Activated CD4-positive, alpha-beta T cell treated with anti-CD3 and anti-CD28 coated beads, Interleukin-2, amount 10 ng/mL, durations not matched to agents 7 days and 5 days (primary cell): ENCODE results near the gene TSPYL4. TPM values are rescaled to one million over a fixed set of nuclear protein-coding genes. Genes with fewer than 3 reads are reported as not detected.

ENCODE experiments used
- CTCF ChIA-PET: fragments of 350-600 bp; sonication (Branson Sonifier 250); formaldehyde crosslinking; loops from one replicate; lab custom pipeline; 2021; ENCODE audit warnings: antibody characterized with exemption; lab: Charles Lee
- POLR2A ChIA-PET: fragments of 350-600 bp; sonication (Branson Sonifier 250); formaldehyde crosslinking; loops from one replicate; lab custom pipeline; 2021; ENCODE audit warnings: antibody characterized with exemption; lab: Charles Lee
- DNase-seq: peaks from one replicate; pipeline ENCODE4 v3.0.0-alpha.2; 2020
- H3K27ac Mint-ChIP-seq: one replicate; pipeline ENCODE4 v1.8.0; 2021; ENCODE audit warnings: mild to moderate bottlenecking, moderate library complexity, mixed read lengths
- H3K27me3 Mint-ChIP-seq: one replicate; pipeline ENCODE4 v1.8.0; 2021; ENCODE audit warnings: mixed read lengths
- H3K36me3 Mint-ChIP-seq: one replicate; pipeline ENCODE4 v1.8.0; 2021; ENCODE audit warnings: low read depth, mixed read lengths
- H3K4me1 Mint-ChIP-seq: one replicate; pipeline ENCODE4 v1.8.0; 2021; ENCODE audit warnings: mixed read lengths
- H3K4me3 Mint-ChIP-seq: one replicate; pipeline ENCODE4 v1.8.0; 2021; ENCODE audit warnings: mild to moderate bottlenecking, moderate library complexity, mixed read lengths
- H3K9me3 Mint-ChIP-seq: one replicate; pipeline ENCODE4 v1.8.0; 2021; ENCODE audit warnings: mixed read lengths
- total RNA-seq, 2 experiments: library from RNA; stranded (reverse); gene quantifications; one replicate each; pipeline ENCODE4 v1.2.3, GENCODE V29; 2021

TSPYL4 gene
- total RNA-seq, 2 experiments from 2014 or later: 17.0 to 18.8 TPM

DNA sequence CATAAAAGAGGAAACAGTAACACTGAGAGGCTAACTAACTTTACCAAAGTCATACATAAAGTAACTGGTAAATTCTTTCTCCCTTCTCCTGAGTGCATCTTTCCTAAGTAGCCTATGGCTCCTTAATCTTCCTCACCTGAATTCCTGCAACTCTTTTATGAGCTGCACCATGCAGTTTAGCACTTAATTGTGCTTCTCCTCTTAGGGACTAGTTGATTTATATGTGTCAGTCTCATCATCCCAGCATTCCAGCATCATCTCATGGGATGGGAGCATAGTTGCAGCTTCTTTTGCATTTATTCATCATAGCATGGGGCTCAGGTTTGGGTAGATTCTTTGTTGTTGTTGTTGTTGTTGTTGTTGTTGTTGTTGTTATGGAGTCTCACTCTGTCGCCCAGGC, 29.3 kb upstream of the TSPYL4 start:
- H3K36me3 Mint-ChIP-seq: peaks cover 14% of the 10 kb centered on the region
- H3K27me3 Mint-ChIP-seq: no peaks in the 10 kb centered on the region
- no peak overlapping the region for H3K27ac Mint-ChIP-seq
- ChIA-PET POLR2A (no interaction called here), CTCF (no interaction called here)
- H3K4me3 Mint-ChIP-seq: no peak overlapping the region
- peaks cover 19% of the 10 kb centered on the region for H3K4me1 Mint-ChIP-seq
- no peak for DNase-seq
- H3K9me3 Mint-ChIP-seq: no peaks in the 10 kb centered on the region

DNA sequence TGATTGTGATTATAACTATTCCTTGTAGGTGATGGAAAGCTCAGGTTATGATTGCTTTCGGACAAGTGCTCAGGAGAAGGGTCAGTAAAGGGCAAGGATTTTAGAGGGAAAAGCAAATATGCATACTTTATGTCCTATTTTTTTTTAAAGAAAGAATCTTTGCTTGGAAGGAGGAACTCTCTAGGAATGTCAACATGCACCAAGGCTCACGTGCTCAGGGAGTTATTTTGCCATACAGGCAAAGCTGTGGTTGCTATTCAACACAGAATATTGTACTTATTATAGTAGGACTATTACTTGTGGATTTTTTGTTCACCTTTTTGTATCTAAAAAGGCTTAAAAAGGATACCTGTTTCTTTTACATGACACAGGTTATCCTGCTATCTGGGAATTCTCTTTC, 28.8 kb upstream of the TSPYL4 start:
- peaks cover 18% of the 10 kb centered on the region for H3K36me3 Mint-ChIP-seq
- H3K4me1 Mint-ChIP-seq: peaks cover 24% of the 10 kb centered on the region
- H3K27ac Mint-ChIP-seq: no peak overlapping the region
- ChIA-PET CTCF (no interaction called here), POLR2A (no interaction called here)
- no peaks in the 10 kb centered on the region for H3K27me3 Mint-ChIP-seq
- H3K4me3 Mint-ChIP-seq: no peak overlapping the region
- no peak for DNase-seq
- no peaks in the 10 kb centered on the region for H3K9me3 Mint-ChIP-seq

- Mint-ChIP-seq H3K9me3 (no peaks in the 10 kb centered on the region), H3K27ac (peak overlapping the region; percentile 97), H3K4me1 (peaks cover 39% of the 10 kb centered on the region), H3K4me3 (peak overlapping the region; percentile 90), H3K27me3 (no peaks in the 10 kb centered on the region), H3K36me3 (peaks cover 32% of the 10 kb centered on the region)
- CTCF ChIA-PET: interaction anchor here (1.2 to 1.8 kb wide), 3 partner anchors 9 to 29 kb away, joined by 3 to 4 read pairs (median 4); no protein-coding TSS in a partner anchor
- POLR2A ChIA-PET: no interaction called here
- DNase-seq: no peak
Measured at GRCh38 chr6:116280933-116281316, 27.1 kb upstream of the TSPYL4 start.

DNA sequence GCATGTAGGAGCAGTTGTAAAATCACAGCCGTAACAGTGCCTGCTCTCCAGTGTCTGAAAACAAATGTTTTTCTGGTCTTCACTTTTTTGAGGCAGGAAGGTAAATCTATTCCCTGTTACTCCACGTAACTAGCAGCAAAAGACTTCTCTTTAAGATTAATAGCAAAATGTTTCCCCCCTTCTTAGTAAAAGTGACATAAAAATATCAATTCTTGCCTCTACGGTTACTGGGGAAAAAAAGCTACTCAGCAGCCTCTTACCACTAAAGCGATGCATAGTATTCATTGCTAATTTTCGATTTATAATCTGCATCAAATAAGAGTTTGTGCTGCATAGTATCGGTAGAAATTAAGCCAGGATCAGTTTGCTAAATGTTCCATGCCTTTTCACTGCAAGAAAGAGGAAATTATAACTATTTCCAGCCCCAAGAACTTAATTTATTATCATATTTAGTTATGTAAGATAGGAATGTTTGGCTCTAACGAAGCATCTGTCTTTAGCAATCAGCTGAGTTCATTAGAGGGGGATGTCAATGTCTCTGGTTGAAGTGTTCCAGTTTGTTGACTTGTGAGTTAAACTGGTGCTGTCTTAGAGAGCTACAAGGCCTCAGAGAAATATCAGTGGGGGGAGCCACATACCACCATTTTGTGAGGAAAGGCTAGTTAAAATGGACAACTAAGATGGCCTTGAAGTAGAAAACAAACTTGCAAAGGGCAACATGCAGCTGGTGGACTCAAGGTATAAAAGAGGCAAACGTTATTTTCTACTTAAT, 26.5 kb upstream of the TSPYL4 start:
- ChIA-PET POLR2A (interaction anchor here (0.6 to 2.0 kb wide), 3 partner anchors 13 to 291 kb away, joined by 3 to 4 read pairs (median 3); partner anchors contain the start of genes RWDD1 and TSPYL4), CTCF (interaction anchor here (1.0 to 2.1 kb wide), 5 partner anchors 7 to 62 kb away, joined by 3 to 7 read pairs (median 4); no protein-coding TSS in a partner anchor)
- Mint-ChIP-seq H3K9me3 (no peaks in the 10 kb centered on the region), H3K4me3 (peak overlapping the region; percentile 90), H3K27me3 (no peaks in the 10 kb centered on the region), H3K4me1 (peaks cover 43% of the 10 kb centered on the region), H3K36me3 (peaks cover 35% of the 10 kb centered on the region), H3K27ac (peak overlapping the region; percentile 97)
- DNase-seq: no peak

GRCh38 chr6:116279232-116280160, 25.6 kb upstream of the TSPYL4 start, which contains the start of gene TSPYL1:
Gene TSPYL1, minus strand, starts transcription at chr6:116279930. Its CDS starts 100 bp downstream, at chr6:116279830.
- Mint-ChIP-seq H3K27me3 (no peaks in the 10 kb centered on the region), H3K27ac (peak within 1 kb of the TSS; percentile 97), H3K36me3 (peaks cover 41% of the 10 kb centered on the region), H3K4me3 (peak within 1 kb of the TSS; percentile 90), H3K4me1 (peaks cover 49% of the 10 kb centered on the region), H3K9me3 (no peaks in the 10 kb centered on the region)
- peak; percentile 97 for DNase-seq
- POLR2A ChIA-PET: interaction anchor here (0.6 to 2.0 kb wide), 4 partner anchors 12 to 401 kb away, joined by 3 to 4 read pairs (median 4); partner anchors contain the start of genes RWDD1 and TSPYL4
- CTCF ChIA-PET: interaction anchor here (0.7 to 2.1 kb wide), 7 partner anchors 8 to 281 kb away, joined by 3 to 8 read pairs (median 4); no protein-coding TSS in a partner anchor

- CTCF ChIA-PET: interaction anchor here (0.7 to 2.1 kb wide), 5 partner anchors 9 to 281 kb away, joined by 3 to 8 read pairs (median 5); no protein-coding TSS in a partner anchor
- Mint-ChIP-seq H3K4me1 (peaks cover 49% of the 10 kb centered on the region), H3K27ac (peak overlapping the region; percentile 97), H3K36me3 (peaks cover 45% of the 10 kb centered on the region), H3K4me3 (peak overlapping the region; percentile 90), H3K27me3 (no peaks in the 10 kb centered on the region), H3K9me3 (no peaks in the 10 kb centered on the region)
- peak; percentile 22 for DNase-seq
- POLR2A ChIA-PET: interaction anchor here (0.6 to 2.0 kb wide), 2 partner anchors 292 to 402 kb away, joined by 4 read pairs; partner anchors contain the start of gene RWDD1
Measured at GRCh38 chr6:116278854-116279231, 25.0 kb upstream of the TSPYL4 start.

DNA sequence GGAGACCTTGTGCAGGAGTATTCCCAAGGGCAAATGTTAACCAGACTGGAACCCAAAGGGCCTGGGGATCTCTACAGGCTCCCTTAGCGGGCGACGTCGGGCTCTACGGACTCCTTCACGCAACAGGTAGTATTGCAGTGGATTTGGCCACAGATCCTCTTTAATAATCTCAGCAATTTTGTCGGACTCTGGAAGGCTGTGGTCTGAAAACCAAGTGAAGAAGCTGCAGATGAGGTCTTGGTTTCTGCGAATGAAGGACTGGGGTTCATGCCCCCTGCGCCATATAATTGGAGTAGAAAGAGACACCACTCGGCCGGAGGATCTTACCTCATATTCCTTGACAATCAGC, 24.6 kb upstream of the TSPYL4 start:
- ChIA-PET POLR2A (no interaction called here), CTCF (interaction anchor here (0.7 to 2.1 kb wide), 4 partner anchors 9 to 26 kb away, joined by 3 to 8 read pairs (median 6); no protein-coding TSS in a partner anchor)
- no peak for DNase-seq
- Mint-ChIP-seq H3K4me3 (peak overlapping the region; percentile 90), H3K27ac (peak overlapping the region; percentile 97), H3K9me3 (no peaks in the 10 kb centered on the region), H3K4me1 (peaks cover 49% of the 10 kb centered on the region), H3K36me3 (peaks cover 46% of the 10 kb centered on the region), H3K27me3 (no peaks in the 10 kb centered on the region)

DNA sequence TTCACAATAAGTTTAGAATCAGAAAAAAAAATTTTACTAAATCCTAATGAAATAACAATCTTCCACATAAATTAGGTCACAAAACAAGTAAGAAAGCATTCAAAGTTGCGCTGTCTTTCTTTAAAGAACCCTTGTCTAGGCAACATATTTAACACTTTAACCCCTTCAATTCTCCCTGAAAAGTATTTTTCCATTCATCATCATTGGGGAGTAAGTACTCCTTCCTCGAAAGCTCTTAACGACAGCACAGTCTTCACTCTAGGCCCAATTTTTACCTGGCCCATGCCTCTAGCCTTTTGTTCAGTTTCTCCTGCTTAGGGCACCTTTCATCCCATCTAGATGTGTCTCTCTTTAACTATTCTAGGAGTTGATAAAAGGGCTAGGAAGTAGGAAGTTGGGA, 23.2 kb upstream of the TSPYL4 start:
- no peak for DNase-seq
- Mint-ChIP-seq H3K27me3 (no peaks in the 10 kb centered on the region), H3K4me3 (peak overlapping the region; percentile 90), H3K36me3 (peaks cover 47% of the 10 kb centered on the region), H3K4me1 (peaks cover 49% of the 10 kb centered on the region), H3K27ac (peak overlapping the region; percentile 79), H3K9me3 (no peaks in the 10 kb centered on the region)
- POLR2A ChIA-PET: no interaction called here
- CTCF ChIA-PET: interaction anchor here (0.6 to 1.0 kb wide), 3 partner anchors 13 to 1423 kb away, joined by 3 read pairs; no protein-coding TSS in a partner anchor

DNA sequence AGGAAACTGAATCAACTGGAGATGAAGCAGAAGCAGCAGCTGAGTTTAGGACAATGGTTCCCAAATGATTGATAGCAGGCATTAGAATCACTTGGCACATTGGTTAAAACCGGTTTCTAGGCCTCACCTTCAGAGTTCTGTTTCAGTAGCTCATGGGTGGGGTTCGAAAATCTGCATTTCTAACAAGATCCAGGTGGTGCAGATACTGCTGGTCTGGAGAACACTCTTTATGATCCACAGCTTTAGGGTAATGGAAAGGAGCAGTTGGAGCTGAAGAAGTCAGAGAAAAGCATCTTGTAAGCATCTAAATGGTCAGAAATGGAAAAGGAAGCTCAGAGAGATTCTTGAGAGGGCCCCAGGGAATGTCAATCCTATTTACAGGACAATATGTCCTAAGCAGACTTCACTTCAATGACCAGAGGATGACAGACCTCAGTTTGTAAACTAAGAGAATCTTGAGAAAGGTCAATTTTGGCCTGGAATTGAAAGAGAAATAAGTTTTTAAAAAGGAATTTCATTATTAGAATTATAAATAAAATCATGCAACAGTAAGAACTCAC, 17.4 kb upstream of the TSPYL4 start:
- peaks cover 18% of the 10 kb centered on the region for H3K36me3 Mint-ChIP-seq
- H3K27me3 Mint-ChIP-seq: no peaks in the 10 kb centered on the region
- H3K4me3 Mint-ChIP-seq: no peak overlapping the region
- no peaks in the 10 kb centered on the region for H3K9me3 Mint-ChIP-seq
- peaks cover 17% of the 10 kb centered on the region for H3K4me1 Mint-ChIP-seq
- no peak for DNase-seq
- CTCF ChIA-PET: interaction anchor here (1.0 kb wide), 1 partner anchor 9 kb away, joined by 3 read pairs; no protein-coding TSS in a partner anchor
- POLR2A ChIA-PET: no interaction called here
- no peak overlapping the region for H3K27ac Mint-ChIP-seq

DNA sequence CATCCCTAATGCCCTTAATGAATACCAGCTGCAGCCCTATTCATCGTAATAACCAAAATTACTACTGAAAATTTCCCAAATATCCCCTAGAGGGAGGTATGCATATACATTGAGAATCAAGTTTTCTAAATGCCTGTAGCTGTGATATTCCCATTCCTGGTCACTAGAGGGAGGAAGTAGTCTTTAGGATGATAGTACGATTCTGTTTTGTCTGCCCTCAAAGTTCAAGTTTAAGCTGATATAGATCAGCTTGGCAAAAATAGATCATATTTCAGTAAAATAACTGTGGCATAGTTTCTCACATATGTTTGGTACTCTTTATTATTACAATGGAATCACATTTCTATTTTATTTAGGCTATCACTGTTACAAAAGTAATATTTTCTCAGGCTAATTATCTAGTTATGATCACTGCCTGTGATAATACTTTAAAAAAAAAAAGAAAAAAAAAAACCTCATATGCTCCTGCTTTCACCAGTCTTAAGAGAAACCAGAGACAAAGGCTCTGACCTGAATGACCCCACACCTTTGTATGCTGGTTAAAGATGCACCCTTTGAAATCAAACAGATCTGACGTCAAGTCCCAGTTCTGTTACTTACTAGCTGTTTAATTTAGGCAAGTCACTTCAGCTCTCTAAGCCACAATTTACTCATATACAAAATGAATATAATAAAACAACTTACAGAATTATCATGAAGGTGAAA, 14.9 kb upstream of the TSPYL4 start:
- Mint-ChIP-seq H3K36me3 (peaks cover 8% of the 10 kb centered on the region), H3K4me3 (no peak overlapping the region), H3K9me3 (no peaks in the 10 kb centered on the region), H3K27ac (no peak overlapping the region), H3K4me1 (peaks cover 11% of the 10 kb centered on the region), H3K27me3 (no peaks in the 10 kb centered on the region)
- POLR2A ChIA-PET: no interaction called here
- no peak for DNase-seq
- CTCF ChIA-PET: interaction anchor here (0.9 to 3.4 kb wide), 9 partner anchors 10 to 393 kb away, joined by 3 to 13 read pairs (median 5); partner anchors contain the start of genes RWDD1 and TSPYL4

- ChIA-PET CTCF (interaction anchor here (1.1 to 3.4 kb wide), 9 partner anchors 10 to 303 kb away, joined by 3 to 13 read pairs (median 5); partner anchors contain the start of genes RWDD1 and TSPYL4), POLR2A (no interaction called here)
- H3K27ac Mint-ChIP-seq: no peak overlapping the region
- H3K4me3 Mint-ChIP-seq: no peak overlapping the region
- peaks cover 7% of the 10 kb centered on the region for H3K9me3 Mint-ChIP-seq
- H3K4me1 Mint-ChIP-seq: peaks cover 11% of the 10 kb centered on the region
- DNase-seq: no peak
- no peaks in the 10 kb centered on the region for H3K27me3 Mint-ChIP-seq
- peaks cover 11% of the 10 kb centered on the region for H3K36me3 Mint-ChIP-seq
Measured at GRCh38 chr6:116267836-116268588, 14.1 kb upstream of the TSPYL4 start.
